Muscle layer of duodenum (tissue), 2 donors: ENCODE data around the gene ILDR2.

ENCODE experiments used
- H3K27ac ChIP-seq: one replicate; pipeline ENCODE4 v1.7.0; 2013; ENCODE audit warnings: mild to moderate bottlenecking, low read length
- H3K27me3 ChIP-seq: one replicate; pipeline ENCODE4 v1.7.0; 2013; ENCODE audit warnings: low read depth, mild to moderate bottlenecking, control low read depth, low read length
- H3K36me3 ChIP-seq, 2 donors: one replicate each; pipeline ENCODE4 v1.7.0; 2013; ENCODE audit warnings: low read length in 2 of 2, control low read depth in 1 of 2, mild to moderate bottlenecking in 1 of 2; ENCODE audit not compliant: insufficient read depth in 2 of 2, control insufficient read depth in 1 of 2
- H3K4me1 ChIP-seq, 2 donors: one replicate each; pipeline ENCODE4 v1.7.0; 2013; ENCODE audit warnings: low read length in 2 of 2, mild to moderate bottlenecking in 2 of 2, control low read depth in 1 of 2, moderate library complexity in 1 of 2; ENCODE audit not compliant: insufficient read depth in 2 of 2, control insufficient read depth in 1 of 2
- H3K4me3 ChIP-seq, 2 donors: one replicate each; pipeline ENCODE4 v1.7.0; 2013; ENCODE audit warnings: low read length in 2 of 2, low read depth in 1 of 2, mild to moderate bottlenecking in 1 of 2
- H3K9me3 ChIP-seq, 2 donors: one replicate each; pipeline ENCODE4 v1.7.0; 2013; ENCODE audit warnings: low read length in 2 of 2, control low read depth in 1 of 2, mild to moderate bottlenecking in 1 of 2; ENCODE audit not compliant: control insufficient read depth in 1 of 2
- donor health status: healthy.

The ILDR2 gene

GRCh38 chr1:166988974-166989515 lies 13.7 kb upstream of the ILDR2 start, which contains the start of gene MAEL:
Gene MAEL, plus strand, starts transcription at chr1:166989280. Its CDS starts 73 bp downstream, at chr1:166989353.
- H3K27me3 ChIP-seq = no peaks in the 10 kb centered on the region
- H3K9me3 ChIP-seq = no peaks in the 10 kb centered on the region
- H3K27ac ChIP-seq = no peak within 1 kb of the TSS
- H3K4me1 ChIP-seq = no peaks in the 10 kb centered on the region
- no peaks in the 10 kb centered on the region for H3K36me3 ChIP-seq
- no peak within 1 kb of the TSS for H3K4me3 ChIP-seq

GRCh38 chr1:166981589-166981988 lies 6.2 kb upstream of the ILDR2 start:
- no peaks in the 10 kb centered on the region for H3K36me3 ChIP-seq
- no peak overlapping the region for H3K27ac ChIP-seq
- no peaks in the 10 kb centered on the region for H3K4me1 ChIP-seq
- no peak overlapping the region for H3K4me3 ChIP-seq
- no peaks in the 10 kb centered on the region for H3K9me3 ChIP-seq
- H3K27me3 ChIP-seq = no peaks in the 10 kb centered on the region

GRCh38 chr1:166980818-166981217 lies 5.5 kb upstream of the ILDR2 start:
- H3K4me3 ChIP-seq = no peak overlapping the region
- H3K27me3 ChIP-seq = no peaks in the 10 kb centered on the region
- no peaks in the 10 kb centered on the region for H3K9me3 ChIP-seq
- H3K36me3 ChIP-seq = no peaks in the 10 kb centered on the region
- H3K27ac ChIP-seq = no peak overlapping the region
- no peaks in the 10 kb centered on the region for H3K4me1 ChIP-seq

GRCh38 chr1:166980383-166980782 lies 5.0 kb upstream of the ILDR2 start:
- Histone ChIP-seq H3K27ac (no peak overlapping the region), H3K36me3 (no peaks in the 10 kb centered on the region), H3K4me3 (no peak overlapping the region), H3K9me3 (no peaks in the 10 kb centered on the region), H3K27me3 (no peaks in the 10 kb centered on the region), H3K4me1 (no peaks in the 10 kb centered on the region)

- no peaks in the 10 kb centered on the region for H3K27me3 ChIP-seq
- H3K9me3 ChIP-seq = no peaks in the 10 kb centered on the region
- no peak overlapping the region for H3K4me3 ChIP-seq
- no peaks in the 10 kb centered on the region for H3K36me3 ChIP-seq
- H3K4me1 ChIP-seq = no peaks in the 10 kb centered on the region
- no peak overlapping the region for H3K27ac ChIP-seq
Observed at GRCh38 chr1:166978821-166979220, 3.5 kb upstream of the ILDR2 start.

- Histone ChIP-seq H3K4me1 (no peaks in the 10 kb centered on the region), H3K4me3 (no peak overlapping the region)
Observed at GRCh38 chr1:166977951-166978350, 2.6 kb upstream of the ILDR2 start.

GRCh38 chr1:166974647-166975345 lies 544 bp downstream of the ILDR2 start:
- H3K27ac ChIP-seq = no peak overlapping the region

More at GRCh38 chr1:166977951-166978350, 2.6 kb upstream of the ILDR2 start:
- Histone ChIP-seq H3K36me3 (no peaks in the 10 kb centered on the region), H3K27me3 (peaks cover 4% of the 10 kb centered on the region), H3K27ac (no peak overlapping the region), H3K9me3 (no peaks in the 10 kb centered on the region)

GRCh38 chr1:166972826-166973225 lies 2.5 kb downstream of the ILDR2 start:
- no peak overlapping the region for H3K4me3 ChIP-seq
- no peaks in the 10 kb centered on the region for H3K36me3 ChIP-seq
- no peaks in the 10 kb centered on the region for H3K9me3 ChIP-seq
- H3K27ac ChIP-seq = no peak overlapping the region
- no peaks in the 10 kb centered on the region for H3K4me1 ChIP-seq
- peaks cover 4% of the 10 kb centered on the region for H3K27me3 ChIP-seq

More at GRCh38 chr1:166974647-166975345, 544 bp downstream of the ILDR2 start:
- no peaks in the 10 kb centered on the region for H3K4me1 ChIP-seq
- peak overlapping the region; percentile 54 to 62 for H3K4me3 ChIP-seq
- H3K9me3 ChIP-seq = no peaks in the 10 kb centered on the region
- peaks cover 4% of the 10 kb centered on the region for H3K27me3 ChIP-seq
- H3K36me3 ChIP-seq = no peaks in the 10 kb centered on the region

GRCh38 chr1:166972193-166972592 lies 3.1 kb downstream of the ILDR2 start:
- no peaks in the 10 kb centered on the region for H3K9me3 ChIP-seq
- no peaks in the 10 kb centered on the region for H3K36me3 ChIP-seq
- H3K27ac ChIP-seq = no peak overlapping the region
- H3K27me3 ChIP-seq = peaks cover 4% of the 10 kb centered on the region
- H3K4me3 ChIP-seq = no peak overlapping the region
- no peaks in the 10 kb centered on the region for H3K4me1 ChIP-seq

GRCh38 chr1:166971252-166971651 lies 4.1 kb downstream of the ILDR2 start:
- Histone ChIP-seq H3K27ac (no peak overlapping the region), H3K4me1 (no peaks in the 10 kb centered on the region), H3K9me3 (no peaks in the 10 kb centered on the region), H3K36me3 (no peaks in the 10 kb centered on the region), H3K4me3 (no peak overlapping the region), H3K27me3 (peaks cover 4% of the 10 kb centered on the region)

- H3K4me1 ChIP-seq = no peaks in the 10 kb centered on the region
- no peaks in the 10 kb centered on the region for H3K36me3 ChIP-seq
- peaks cover 4% of the 10 kb centered on the region for H3K27me3 ChIP-seq
- no peaks in the 10 kb centered on the region for H3K9me3 ChIP-seq
- H3K4me3 ChIP-seq = no peak overlapping the region
- no peak overlapping the region for H3K27ac ChIP-seq
Observed at GRCh38 chr1:166969074-166969677, 6.2 kb downstream of the ILDR2 start.
